ENCODE measurements around the gene CUL9. TPM values are rescaled to one million over a fixed set of nuclear protein-coding genes. Genes with fewer than 3 reads are reported as not detected.

CUL9 gene
- total and polyA plus RNA-seq, 4 donors, result 6.5 to 21.8 (median 7.5) TPM

DNA sequence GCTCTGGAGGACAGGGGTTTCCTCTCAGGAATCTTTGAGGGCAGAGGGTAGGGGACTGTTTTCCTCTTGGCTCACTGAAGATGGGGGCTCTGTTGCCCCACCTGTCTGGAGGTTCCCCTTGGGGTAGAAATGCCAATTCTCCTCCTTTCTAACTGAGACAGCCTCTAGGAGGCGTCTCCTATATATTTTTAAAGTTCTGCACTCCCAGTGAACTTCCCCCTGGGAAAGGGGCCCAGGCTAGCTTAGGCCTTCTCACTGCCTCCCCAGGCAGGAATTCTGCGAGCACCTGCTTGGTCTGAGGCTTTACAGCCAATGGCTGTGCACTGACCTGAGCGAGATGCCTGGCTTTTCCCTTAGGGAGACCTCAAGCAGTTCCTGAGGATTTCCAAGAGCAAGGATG, 35.7 kb upstream of the CUL9 start:
- TF ChIP-seq, protein P1, sequence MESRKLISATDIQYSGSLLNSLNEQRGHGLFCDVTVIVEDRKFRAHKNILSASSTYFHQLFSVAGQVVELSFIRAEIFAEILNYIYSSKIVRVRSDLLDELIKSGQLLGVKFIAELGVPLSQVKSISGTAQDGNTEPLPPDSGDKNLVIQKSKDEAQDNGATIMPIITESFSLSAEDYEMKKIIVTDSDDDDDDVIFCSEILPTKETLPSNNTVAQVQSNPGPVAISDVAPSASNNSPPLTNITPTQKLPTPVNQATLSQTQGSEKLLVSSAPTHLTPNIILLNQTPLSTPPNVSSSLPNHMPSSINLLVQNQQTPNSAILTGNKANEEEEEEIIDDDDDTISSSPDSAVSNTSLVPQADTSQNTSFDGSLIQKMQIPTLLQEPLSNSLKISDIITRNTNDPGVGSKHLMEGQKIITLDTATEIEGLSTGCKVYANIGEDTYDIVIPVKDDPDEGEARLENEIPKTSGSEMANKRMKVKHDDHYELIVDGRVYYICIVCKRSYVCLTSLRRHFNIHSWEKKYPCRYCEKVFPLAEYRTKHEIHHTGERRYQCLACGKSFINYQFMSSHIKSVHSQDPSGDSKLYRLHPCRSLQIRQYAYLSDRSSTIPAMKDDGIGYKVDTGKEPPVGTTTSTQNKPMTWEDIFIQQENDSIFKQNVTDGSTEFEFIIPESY (IDR thresholded peaks at IDR 0.05), result no peak
- TF ChIP-seq JUND (IDR thresholded peaks at IDR 0.05), result no peak
- no peak for TF ChIP-seq SP1 (IDR thresholded peaks at IDR 0.05)
- no peak for TF ChIP-seq GABPA (IDR thresholded peaks at IDR 0.05 in 1 of 2, conservative IDR thresholded peaks at IDR 0.05 in 1 of 2)
- TF ChIP-seq RXRA (IDR thresholded peaks at IDR 0.05), result no peak
- TF ChIP-seq, protein P2, sequence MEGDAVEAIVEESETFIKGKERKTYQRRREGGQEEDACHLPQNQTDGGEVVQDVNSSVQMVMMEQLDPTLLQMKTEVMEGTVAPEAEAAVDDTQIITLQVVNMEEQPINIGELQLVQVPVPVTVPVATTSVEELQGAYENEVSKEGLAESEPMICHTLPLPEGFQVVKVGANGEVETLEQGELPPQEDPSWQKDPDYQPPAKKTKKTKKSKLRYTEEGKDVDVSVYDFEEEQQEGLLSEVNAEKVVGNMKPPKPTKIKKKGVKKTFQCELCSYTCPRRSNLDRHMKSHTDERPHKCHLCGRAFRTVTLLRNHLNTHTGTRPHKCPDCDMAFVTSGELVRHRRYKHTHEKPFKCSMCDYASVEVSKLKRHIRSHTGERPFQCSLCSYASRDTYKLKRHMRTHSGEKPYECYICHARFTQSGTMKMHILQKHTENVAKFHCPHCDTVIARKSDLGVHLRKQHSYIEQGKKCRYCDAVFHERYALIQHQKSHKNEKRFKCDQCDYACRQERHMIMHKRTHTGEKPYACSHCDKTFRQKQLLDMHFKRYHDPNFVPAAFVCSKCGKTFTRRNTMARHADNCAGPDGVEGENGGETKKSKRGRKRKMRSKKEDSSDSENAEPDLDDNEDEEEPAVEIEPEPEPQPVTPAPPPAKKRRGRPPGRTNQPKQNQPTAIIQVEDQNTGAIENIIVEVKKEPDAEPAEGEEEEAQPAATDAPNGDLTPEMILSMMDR (IDR thresholded peaks at IDR 0.05; ENCODE audit: low read depth, low read length, missing input control), result no peak
- TF ChIP-seq HNF4A (conservative IDR thresholded peaks at IDR 0.05), result no peak
- no peak for TF ChIP-seq YY1 (IDR thresholded peaks at IDR 0.05)
- TF ChIP-seq, protein P3, sequence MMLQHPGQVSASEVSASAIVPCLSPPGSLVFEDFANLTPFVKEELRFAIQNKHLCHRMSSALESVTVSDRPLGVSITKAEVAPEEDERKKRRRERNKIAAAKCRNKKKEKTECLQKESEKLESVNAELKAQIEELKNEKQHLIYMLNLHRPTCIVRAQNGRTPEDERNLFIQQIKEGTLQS (IDR thresholded peaks at IDR 0.05), result no peak
- no peak for TF ChIP-seq FOXA2 (IDR thresholded peaks at IDR 0.05)
- no peak for TF ChIP-seq HNF4G (IDR thresholded peaks at IDR 0.05)
- no peak for TF ChIP-seq RAD21 (IDR thresholded peaks at IDR 0.05)
- no peak for TF ChIP-seq EGR1 (IDR thresholded peaks at IDR 0.05; ENCODE audit: low read depth in 2 of 2)
- TF ChIP-seq NR2F2 (IDR thresholded peaks at IDR 0.05), result no peak
- TF ChIP-seq, protein P4, sequence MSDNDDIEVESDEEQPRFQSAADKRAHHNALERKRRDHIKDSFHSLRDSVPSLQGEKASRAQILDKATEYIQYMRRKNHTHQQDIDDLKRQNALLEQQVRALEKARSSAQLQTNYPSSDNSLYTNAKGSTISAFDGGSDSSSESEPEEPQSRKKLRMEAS (IDR thresholded peaks at IDR 0.05), result no peak
- TF ChIP-seq, protein P5, sequence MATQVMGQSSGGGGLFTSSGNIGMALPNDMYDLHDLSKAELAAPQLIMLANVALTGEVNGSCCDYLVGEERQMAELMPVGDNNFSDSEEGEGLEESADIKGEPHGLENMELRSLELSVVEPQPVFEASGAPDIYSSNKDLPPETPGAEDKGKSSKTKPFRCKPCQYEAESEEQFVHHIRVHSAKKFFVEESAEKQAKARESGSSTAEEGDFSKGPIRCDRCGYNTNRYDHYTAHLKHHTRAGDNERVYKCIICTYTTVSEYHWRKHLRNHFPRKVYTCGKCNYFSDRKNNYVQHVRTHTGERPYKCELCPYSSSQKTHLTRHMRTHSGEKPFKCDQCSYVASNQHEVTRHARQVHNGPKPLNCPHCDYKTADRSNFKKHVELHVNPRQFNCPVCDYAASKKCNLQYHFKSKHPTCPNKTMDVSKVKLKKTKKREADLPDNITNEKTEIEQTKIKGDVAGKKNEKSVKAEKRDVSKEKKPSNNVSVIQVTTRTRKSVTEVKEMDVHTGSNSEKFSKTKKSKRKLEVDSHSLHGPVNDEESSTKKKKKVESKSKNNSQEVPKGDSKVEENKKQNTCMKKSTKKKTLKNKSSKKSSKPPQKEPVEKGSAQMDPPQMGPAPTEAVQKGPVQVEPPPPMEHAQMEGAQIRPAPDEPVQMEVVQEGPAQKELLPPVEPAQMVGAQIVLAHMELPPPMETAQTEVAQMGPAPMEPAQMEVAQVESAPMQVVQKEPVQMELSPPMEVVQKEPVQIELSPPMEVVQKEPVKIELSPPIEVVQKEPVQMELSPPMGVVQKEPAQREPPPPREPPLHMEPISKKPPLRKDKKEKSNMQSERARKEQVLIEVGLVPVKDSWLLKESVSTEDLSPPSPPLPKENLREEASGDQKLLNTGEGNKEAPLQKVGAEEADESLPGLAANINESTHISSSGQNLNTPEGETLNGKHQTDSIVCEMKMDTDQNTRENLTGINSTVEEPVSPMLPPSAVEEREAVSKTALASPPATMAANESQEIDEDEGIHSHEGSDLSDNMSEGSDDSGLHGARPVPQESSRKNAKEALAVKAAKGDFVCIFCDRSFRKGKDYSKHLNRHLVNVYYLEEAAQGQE (IDR thresholded peaks at IDR 0.05), result no peak
- no peak for TF ChIP-seq FOXA1 (IDR thresholded peaks at IDR 0.05)
- TF ChIP-seq TAF1 (conservative IDR thresholded peaks at IDR 0.05), result no peak
- Histone ChIP-seq H3K27ac (ENCODE audit: low read depth in 1 of 2, low read length in 2 of 2) (no peak overlapping the region), H3K4me1 (ENCODE audit: control insufficient read depth in 4 of 4, insufficient read depth in 4 of 4, low read length in 3 of 4) (peaks cover 0 to 21% (median 15%) of the 10 kb centered on the region in 4 donors), H3K9me3 (ENCODE audit: control insufficient read depth in 4 of 4, low read length in 3 of 4) (no peaks in the 10 kb centered on the region), H3K4me3 (ENCODE audit: low read depth in 1 of 3, low read length in 3 of 3) (no peak overlapping the region), H3K9ac (ENCODE audit: low read depth in 1 of 2, low read length in 2 of 2) (no peak overlapping the region), H3K27me3 (ENCODE audit: control insufficient read depth in 4 of 4, insufficient read depth in 4 of 4, low read length in 3 of 4) (no peaks in the 10 kb centered on the region), H3K36me3 (ENCODE audit: control insufficient read depth in 4 of 4, insufficient read depth in 3 of 4, low read depth in 1 of 4, low read length in 3 of 4) (no peaks in the 10 kb centered on the region)
- WGBS, result 86% methylated on average over 3 of the region's 3 CpGs
- DNase-seq (ENCODE audit: low spot score), result no peak
